ENCODE results near the gene DOK1.

DOK1 gene

DNA sequence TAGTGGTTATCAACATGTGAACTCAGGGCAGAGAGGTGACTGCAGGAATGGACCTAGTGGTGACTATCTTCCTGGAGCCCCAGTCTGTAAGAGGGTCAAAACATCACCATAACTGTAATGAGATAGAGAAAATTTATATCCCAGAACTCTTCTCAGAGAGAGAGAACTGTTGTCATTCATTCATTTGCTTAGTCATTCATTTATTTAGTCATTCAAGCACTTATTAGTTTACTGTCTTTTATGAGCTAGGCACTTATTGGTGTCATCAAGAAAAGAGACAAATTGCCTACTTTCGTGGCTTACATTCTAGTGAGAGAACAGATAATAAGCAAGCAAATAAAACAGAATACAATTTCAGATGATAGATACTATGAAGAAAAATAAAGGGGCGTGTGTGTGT, 34.1 kb downstream of the DOK1 start:
- Histone ChIP-seq H3K4me1 (ENCODE audit: insufficient read depth, low read length) (peaks cover 5% of the 10 kb centered on the region), H3K4me3 (ENCODE audit: low read length) (no peak overlapping the region), H3K27me3 (ENCODE audit: insufficient read depth, low read length) (peaks cover 15% of the 10 kb centered on the region), H3K9me3 (ENCODE audit: low read length) (no peaks in the 10 kb centered on the region), H2AFZ (ENCODE audit: low read depth, low read length) (no peak overlapping the region), H3K36me3 (ENCODE audit: insufficient read depth, low read length) (no peaks in the 10 kb centered on the region)

GRCh38 chr2:74593826-74594772, 39.6 kb downstream of the DOK1 start:
- Histone ChIP-seq H3K9me3 (ENCODE audit: low read length) (no peaks in the 10 kb centered on the region), H3K4me3 (ENCODE audit: low read length) (no peak overlapping the region), H2AFZ (ENCODE audit: low read depth, low read length) (no peak overlapping the region), H3K27me3 (ENCODE audit: insufficient read depth, low read length) (peaks cover 17% of the 10 kb centered on the region), H3K4me1 (ENCODE audit: insufficient read depth, low read length) (no peaks in the 10 kb centered on the region), H3K36me3 (ENCODE audit: insufficient read depth, low read length) (no peaks in the 10 kb centered on the region)

GRCh38 chr2:74596584-74596983, 42.1 kb downstream of the DOK1 start:
- no peak overlapping the region for H2AFZ ChIP-seq (ENCODE audit: low read depth, low read length)
- H3K27me3 ChIP-seq (ENCODE audit: insufficient read depth, low read length), result peaks cover 8% of the 10 kb centered on the region
- no peaks in the 10 kb centered on the region for H3K36me3 ChIP-seq (ENCODE audit: insufficient read depth, low read length)
- H3K9me3 ChIP-seq (ENCODE audit: low read length), result no peaks in the 10 kb centered on the region
- no peaks in the 10 kb centered on the region for H3K4me1 ChIP-seq (ENCODE audit: insufficient read depth, low read length)
- H3K4me3 ChIP-seq (ENCODE audit: low read length), result no peak overlapping the region

GRCh38 chr2:74597410-74597809, 42.9 kb downstream of the DOK1 start:
- H3K4me3 ChIP-seq (ENCODE audit: low read length), result no peak overlapping the region
- H3K9me3 ChIP-seq (ENCODE audit: low read length), result no peaks in the 10 kb centered on the region
- H3K27me3 ChIP-seq (ENCODE audit: insufficient read depth, low read length), result peaks cover 9% of the 10 kb centered on the region
- no peaks in the 10 kb centered on the region for H3K4me1 ChIP-seq (ENCODE audit: insufficient read depth, low read length)
- H2AFZ ChIP-seq (ENCODE audit: low read depth, low read length), result no peak overlapping the region
- H3K36me3 ChIP-seq (ENCODE audit: insufficient read depth, low read length), result no peaks in the 10 kb centered on the region

DNA sequence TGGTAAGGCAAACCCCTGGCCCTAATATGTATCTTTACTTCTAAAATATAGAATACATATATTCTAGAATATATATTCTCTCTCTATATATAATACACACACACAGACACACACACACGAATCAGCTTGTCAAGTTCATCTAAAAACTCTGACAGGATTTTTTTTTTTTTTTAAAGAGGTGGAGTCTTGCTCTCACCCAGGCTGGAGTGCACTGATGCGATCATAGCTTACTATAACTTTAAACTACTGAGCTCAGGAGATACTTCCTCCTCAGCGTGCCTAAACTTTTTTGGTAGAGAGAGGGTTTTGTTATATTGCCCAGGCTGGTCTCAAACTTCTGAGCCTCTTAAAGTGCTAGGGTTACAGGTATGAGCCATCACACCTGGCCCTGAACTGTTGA, 45.2 kb downstream of the DOK1 start:
- no peaks in the 10 kb centered on the region for H3K36me3 ChIP-seq (ENCODE audit: insufficient read depth, low read length)
- H2AFZ ChIP-seq (ENCODE audit: low read depth, low read length), result no peak overlapping the region
- H3K27me3 ChIP-seq (ENCODE audit: insufficient read depth, low read length), result peaks cover 24% of the 10 kb centered on the region
- H3K9me3 ChIP-seq (ENCODE audit: low read length), result no peaks in the 10 kb centered on the region
- H3K4me3 ChIP-seq (ENCODE audit: low read length), result no peak overlapping the region
- no peaks in the 10 kb centered on the region for H3K4me1 ChIP-seq (ENCODE audit: insufficient read depth, low read length)

DNA sequence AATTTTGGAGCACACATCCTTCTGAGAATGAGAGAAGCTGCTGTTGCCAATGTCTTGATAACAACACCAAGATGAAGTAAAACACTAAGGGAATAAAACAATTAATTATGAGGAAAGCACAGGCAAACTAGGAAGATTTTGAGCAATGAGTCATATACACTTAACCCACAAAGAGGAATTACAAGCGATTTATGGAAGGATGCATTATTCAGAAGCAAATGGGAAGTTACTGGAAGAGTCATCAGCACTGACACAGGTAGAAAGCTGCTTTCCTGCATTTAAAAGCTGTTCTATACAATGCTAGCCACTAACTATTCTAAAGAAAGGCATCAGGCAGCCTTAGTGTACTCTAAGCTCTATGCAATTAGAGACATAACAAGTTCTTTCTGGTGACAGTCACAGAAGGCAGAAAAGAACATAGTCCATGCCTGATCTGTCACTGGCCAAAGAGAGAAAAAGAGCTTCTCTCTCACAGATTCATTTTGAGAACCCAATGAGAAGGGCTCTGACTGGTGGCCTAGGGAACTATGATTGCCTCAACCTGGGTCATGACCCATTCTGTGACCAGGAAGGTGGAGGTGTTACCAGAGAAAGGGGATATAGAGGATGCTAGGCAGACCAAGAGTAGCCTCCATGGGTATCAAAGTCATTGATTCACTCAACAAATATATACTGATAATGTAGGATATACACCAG, 48.2 kb downstream of the DOK1 start:
- Histone ChIP-seq H3K27me3 (ENCODE audit: insufficient read depth, low read length) (peaks cover 24% of the 10 kb centered on the region), H3K9me3 (ENCODE audit: low read length) (no peaks in the 10 kb centered on the region), H3K4me3 (ENCODE audit: low read length) (no peak overlapping the region), H2AFZ (ENCODE audit: low read depth, low read length) (no peak overlapping the region), H3K36me3 (ENCODE audit: insufficient read depth, low read length) (no peaks in the 10 kb centered on the region), H3K4me1 (ENCODE audit: insufficient read depth, low read length) (no peaks in the 10 kb centered on the region)

DNA sequence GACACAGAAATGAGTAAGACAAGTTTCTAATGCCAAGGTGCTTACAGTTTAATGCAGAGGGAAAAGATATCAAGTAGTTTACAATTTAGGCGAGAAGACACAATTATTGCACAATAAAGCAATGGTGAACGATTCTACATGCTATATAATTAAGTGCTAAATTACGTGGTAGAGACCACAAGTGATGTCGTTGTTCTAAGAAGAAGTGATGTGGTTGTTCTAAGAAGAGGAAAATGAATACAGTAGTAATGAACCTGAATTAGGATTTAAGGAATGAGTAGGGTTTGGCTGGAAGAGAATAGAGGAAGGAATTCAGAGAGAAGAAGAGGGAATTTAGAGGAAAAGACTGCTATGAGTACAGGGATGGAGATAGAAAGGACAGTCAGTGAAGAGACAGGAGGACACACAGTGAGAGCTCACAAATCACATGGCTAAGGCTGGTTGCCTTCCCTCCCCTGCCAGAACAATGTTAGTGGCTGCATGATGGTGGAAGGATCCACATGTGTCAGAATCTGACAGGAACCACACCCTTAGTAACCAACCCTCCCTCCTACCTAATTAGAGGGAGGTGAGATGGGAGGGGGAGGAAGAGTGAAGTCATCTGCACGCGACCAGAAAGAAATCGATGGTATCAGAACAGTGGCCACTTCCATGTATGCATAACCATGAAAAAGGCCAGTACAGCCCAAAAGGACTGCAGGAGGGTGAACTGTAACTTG, 48.9 kb downstream of the DOK1 start:
- Histone ChIP-seq H3K4me3 (ENCODE audit: low read length) (no peak overlapping the region), H3K36me3 (ENCODE audit: insufficient read depth, low read length) (no peaks in the 10 kb centered on the region)

GRCh38 chr2:74606927-74607326, 52.4 kb downstream of the DOK1 start:
- Histone ChIP-seq H2AFZ (ENCODE audit: low read depth, low read length) (no peak overlapping the region), H3K4me3 (ENCODE audit: low read length) (no peak overlapping the region), H3K27me3 (ENCODE audit: insufficient read depth, low read length) (peaks cover 21% of the 10 kb centered on the region), H3K9me3 (ENCODE audit: low read length) (no peaks in the 10 kb centered on the region), H3K36me3 (ENCODE audit: insufficient read depth, low read length) (no peaks in the 10 kb centered on the region), H3K4me1 (ENCODE audit: insufficient read depth, low read length) (no peaks in the 10 kb centered on the region)

More for the DNA sequence above, 48.9 kb downstream of the DOK1 start:
- Histone ChIP-seq H3K27me3 (ENCODE audit: insufficient read depth, low read length) (peaks cover 24% of the 10 kb centered on the region), H3K4me1 (ENCODE audit: insufficient read depth, low read length) (no peaks in the 10 kb centered on the region), H3K9me3 (ENCODE audit: low read length) (no peaks in the 10 kb centered on the region), H2AFZ (ENCODE audit: low read depth, low read length) (no peak overlapping the region)
